GM18499 (cell line): ENCODE data around the gene HTR7.

ENCODE experiments used
- ATAC-seq: cut with Tn5 transposase; IDR thresholded peaks from one replicate; pipeline ENCODE4 v1.9.1; 2021; ENCODE audit warnings: moderate number of reproducible peaks; ENCODE audit not compliant: insufficient read depth, unreplicated experiment

The HTR7 gene

GRCh38 chr10:90746829-90747228 is 111.0 kb downstream of the HTR7 start:
- ATAC-seq = no peak

GRCh38 chr10:90745565-90745964 is 112.3 kb downstream of the HTR7 start:
- ATAC-seq = no peak

GRCh38 chr10:90743291-90743690 is 114.5 kb downstream of the HTR7 start:
- no peak for ATAC-seq

GRCh38 chr10:90741926-90742565 is 115.8 kb downstream of the HTR7 start:
- ATAC-seq = no peak

- ATAC-seq = no peak
These were observed 117.6 kb downstream of the HTR7 start for GRCh38 chr10:90740265-90740664.

- ATAC-seq = no peak
These were observed 119.0 kb downstream of the HTR7 start for GRCh38 chr10:90738885-90739284.

GRCh38 chr10:90734415-90734814 is 123.4 kb downstream of the HTR7 start:
- no peak for ATAC-seq

GRCh38 chr10:90732581-90732980 is 125.3 kb downstream of the HTR7 start:
- no peak for ATAC-seq

GRCh38 chr10:90723416-90724068 is 134.3 kb downstream of the HTR7 start:
- ATAC-seq = no peak

- ATAC-seq = no peak
These were observed 135.0 kb downstream of the HTR7 start for GRCh38 chr10:90722832-90723231.

- no peak for ATAC-seq
These were observed 139.7 kb downstream of the HTR7 start for GRCh38 chr10:90718182-90718581.

GRCh38 chr10:90712529-90712928 is 145.3 kb downstream of the HTR7 start:
- no peak for ATAC-seq

GRCh38 chr10:90709727-90710126 is 148.1 kb downstream of the HTR7 start:
- no peak for ATAC-seq

- ATAC-seq = no peak
These were observed 150.2 kb downstream of the HTR7 start for GRCh38 chr10:90707657-90708056.

- ATAC-seq = no peak
These were observed 156.4 kb downstream of the HTR7 start for GRCh38 chr10:90701428-90701827.

GRCh38 chr10:90695915-90696676 is 161.7 kb downstream of the HTR7 start:
- ATAC-seq = no peak
